Type B pancreatic cell (in vitro differentiated cells): ENCODE measurements around the gene PHC1. TPM values are rescaled to one million over a fixed set of nuclear protein-coding genes. Genes with fewer than 3 reads are reported as not detected.

ENCODE experiments used
- DNase-seq: peaks from one replicate; pipeline ENCODE4 v3.0.0; 2021; ENCODE audit warnings: mixed read lengths; ENCODE audit not compliant: unreplicated experiment; ENCODE audit errors: extremely low spot score
- H3K27ac Mint-ChIP-seq: 2 replicates; pipeline ENCODE4 v1.8.0; 2021; ENCODE audit warnings: mild to moderate bottlenecking, mixed read lengths
- H3K27me3 Mint-ChIP-seq: 2 replicates; pipeline ENCODE4 v1.8.0; 2021; ENCODE audit warnings: mixed read lengths
- H3K36me3 Mint-ChIP-seq: 2 replicates; pipeline ENCODE4 v1.8.0; 2021; ENCODE audit warnings: mixed read lengths
- H3K4me1 Mint-ChIP-seq: one replicate; pipeline ENCODE4 v1.8.0; 2021; ENCODE audit warnings: mixed read lengths; ENCODE audit not compliant: unreplicated experiment
- H3K4me3 Mint-ChIP-seq: 2 replicates; pipeline ENCODE4 v1.8.0; 2021; ENCODE audit warnings: mild to moderate bottlenecking, mixed read lengths
- H3K9me3 Mint-ChIP-seq: 2 replicates; pipeline ENCODE4 v1.8.0; 2021; ENCODE audit warnings: mixed read lengths
- total RNA-seq: library from RNA; stranded (reverse); gene quantifications from 2 replicates; pipeline ENCODE4 v1.2.1, GENCODE V29; 2021; ENCODE audit warnings: low replicate concordance
- TF ChIP-seq, protein P1 (sequence below): fragments of 200-600 bp; sonication (generic); conservative IDR thresholded peaks from 2 replicates; pipeline ENCODE4 v1.5.0; 2021; ENCODE audit warnings: antibody characterized with exemption, mild to moderate bottlenecking

The PHC1 gene
- total RNA-seq, 1 donor from 2014 or later, result 107 TPM

DNA sequence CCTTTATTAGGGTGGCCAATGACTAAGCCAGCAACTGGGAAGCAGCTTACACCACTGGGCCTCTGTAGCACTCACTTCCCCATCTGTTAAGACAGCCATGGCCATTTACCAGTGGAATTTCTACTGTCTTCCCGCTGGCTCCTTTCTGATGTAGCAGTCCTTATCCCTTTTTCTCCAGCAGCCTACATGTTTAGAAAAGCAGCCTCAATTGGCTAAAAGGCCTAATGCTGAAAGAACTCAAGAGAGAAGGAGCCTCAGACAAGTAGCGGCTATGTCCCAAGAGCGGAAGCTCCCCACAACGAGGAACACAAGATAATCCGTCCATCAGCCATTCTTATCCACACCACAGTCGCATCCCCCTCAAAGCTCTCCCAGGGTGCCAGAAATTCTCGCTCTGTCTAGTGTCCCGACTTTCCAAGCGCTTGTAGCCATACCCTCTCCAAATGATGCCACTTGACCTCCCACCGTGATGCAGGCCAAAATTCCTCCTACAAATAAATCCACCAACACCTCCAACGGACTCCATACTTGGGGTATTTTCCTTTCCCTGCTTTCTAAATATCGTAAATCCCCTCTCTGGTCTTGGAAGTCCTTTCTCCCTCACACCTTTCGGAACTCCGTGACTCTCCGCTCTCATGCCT lies 34.5 kb downstream of the PHC1 start:
- TF ChIP-seq, protein P1, sequence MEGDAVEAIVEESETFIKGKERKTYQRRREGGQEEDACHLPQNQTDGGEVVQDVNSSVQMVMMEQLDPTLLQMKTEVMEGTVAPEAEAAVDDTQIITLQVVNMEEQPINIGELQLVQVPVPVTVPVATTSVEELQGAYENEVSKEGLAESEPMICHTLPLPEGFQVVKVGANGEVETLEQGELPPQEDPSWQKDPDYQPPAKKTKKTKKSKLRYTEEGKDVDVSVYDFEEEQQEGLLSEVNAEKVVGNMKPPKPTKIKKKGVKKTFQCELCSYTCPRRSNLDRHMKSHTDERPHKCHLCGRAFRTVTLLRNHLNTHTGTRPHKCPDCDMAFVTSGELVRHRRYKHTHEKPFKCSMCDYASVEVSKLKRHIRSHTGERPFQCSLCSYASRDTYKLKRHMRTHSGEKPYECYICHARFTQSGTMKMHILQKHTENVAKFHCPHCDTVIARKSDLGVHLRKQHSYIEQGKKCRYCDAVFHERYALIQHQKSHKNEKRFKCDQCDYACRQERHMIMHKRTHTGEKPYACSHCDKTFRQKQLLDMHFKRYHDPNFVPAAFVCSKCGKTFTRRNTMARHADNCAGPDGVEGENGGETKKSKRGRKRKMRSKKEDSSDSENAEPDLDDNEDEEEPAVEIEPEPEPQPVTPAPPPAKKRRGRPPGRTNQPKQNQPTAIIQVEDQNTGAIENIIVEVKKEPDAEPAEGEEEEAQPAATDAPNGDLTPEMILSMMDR, result no peak
- H3K27me3 Mint-ChIP-seq, result no peaks in the 10 kb centered on the region
- no peaks in the 10 kb centered on the region for H3K9me3 Mint-ChIP-seq
- H3K27ac Mint-ChIP-seq, result peak overlapping the region; percentile 98
- DNase-seq, result no peak
- peak overlapping the region; percentile 95 for H3K4me3 Mint-ChIP-seq
- peaks cover 31% of the 10 kb centered on the region for H3K36me3 Mint-ChIP-seq
- H3K4me1 Mint-ChIP-seq, result peaks cover 4% of the 10 kb centered on the region

DNA sequence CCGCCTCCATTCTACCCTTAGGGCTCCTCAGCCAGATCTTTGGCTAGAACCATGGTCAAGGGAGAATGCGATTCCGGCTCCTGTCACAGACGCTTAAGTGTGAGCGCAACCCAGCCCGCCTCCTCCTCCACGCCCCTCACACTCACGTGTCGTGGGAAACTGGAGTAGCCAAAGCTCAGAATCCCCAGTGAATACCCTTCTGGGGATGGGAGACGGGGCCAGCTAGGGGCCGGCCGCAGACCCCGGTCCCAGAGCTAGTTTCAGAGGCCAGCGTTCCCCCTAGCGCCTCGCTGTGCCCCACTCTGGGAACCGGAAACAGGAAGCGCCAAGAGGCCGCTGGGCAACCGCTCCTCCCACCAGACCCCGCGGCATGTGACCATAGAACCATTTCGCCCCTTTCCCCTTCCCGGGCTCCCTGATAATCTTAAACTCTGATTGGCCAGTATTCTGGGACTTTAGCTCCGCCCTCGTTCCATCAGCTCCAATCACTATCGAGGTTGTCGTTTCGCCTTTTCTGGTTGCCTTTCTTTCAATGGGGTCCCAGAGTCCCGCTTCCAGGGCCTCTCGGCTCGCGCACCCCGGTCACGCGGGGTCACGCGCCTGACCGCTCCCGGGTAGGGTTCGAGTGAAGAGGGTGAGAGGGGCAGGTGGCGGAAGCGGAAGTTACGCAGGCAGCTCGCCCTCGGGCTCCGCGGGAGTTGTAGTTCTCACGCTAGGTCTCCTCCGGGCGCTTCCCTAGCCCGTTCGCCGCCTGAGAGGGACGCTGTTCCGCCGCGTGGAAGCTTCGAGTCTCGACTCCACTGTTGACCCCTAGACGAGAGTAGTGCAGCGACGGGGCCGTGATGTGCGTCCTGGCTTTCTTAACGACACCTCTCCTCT lies 35.3 kb downstream of the PHC1 start, which contains the start of gene M6PR:
Gene M6PR (minus strand): TSS at position 304 of the 879 bp plus-strand sequence. CDS start 3,241 bp downstream, outside the sequence.
- Mint-ChIP-seq H3K27me3 (no peaks in the 10 kb centered on the region), H3K4me1 (peaks cover 4% of the 10 kb centered on the region), H3K36me3 (peaks cover 36% of the 10 kb centered on the region), H3K9me3 (no peaks in the 10 kb centered on the region), H3K4me3 (peak within 1 kb of the TSS; percentile 95), H3K27ac (peak within 1 kb of the TSS; percentile 98)
- DNase-seq, result peak; percentile 94
- TF ChIP-seq, protein P1, result peak; percentile 54

DNA sequence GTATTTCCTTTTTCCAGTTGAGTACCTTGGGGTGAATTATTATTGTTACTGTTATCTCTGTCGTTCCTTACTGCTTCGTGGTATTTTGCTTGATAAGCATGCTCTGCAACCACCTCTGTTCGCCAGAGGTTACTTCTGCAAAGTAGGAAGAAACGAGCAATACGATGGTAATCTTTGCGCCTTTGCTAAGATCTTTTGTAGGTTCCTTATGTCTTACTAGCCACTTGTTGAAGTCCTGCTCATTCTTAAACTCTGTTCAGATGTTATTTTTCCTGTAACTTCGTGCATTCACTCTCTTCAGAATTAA lies 35.9 kb downstream of the PHC1 start:
- TF ChIP-seq, protein P1, result no peak
- no peaks in the 10 kb centered on the region for H3K9me3 Mint-ChIP-seq
- H3K4me3 Mint-ChIP-seq, result peak overlapping the region; percentile 95
- peaks cover 33% of the 10 kb centered on the region for H3K36me3 Mint-ChIP-seq
- no peaks in the 10 kb centered on the region for H3K27me3 Mint-ChIP-seq
- DNase-seq, result no peak
- peak overlapping the region; percentile 98 for H3K27ac Mint-ChIP-seq
- peaks cover 4% of the 10 kb centered on the region for H3K4me1 Mint-ChIP-seq

DNA sequence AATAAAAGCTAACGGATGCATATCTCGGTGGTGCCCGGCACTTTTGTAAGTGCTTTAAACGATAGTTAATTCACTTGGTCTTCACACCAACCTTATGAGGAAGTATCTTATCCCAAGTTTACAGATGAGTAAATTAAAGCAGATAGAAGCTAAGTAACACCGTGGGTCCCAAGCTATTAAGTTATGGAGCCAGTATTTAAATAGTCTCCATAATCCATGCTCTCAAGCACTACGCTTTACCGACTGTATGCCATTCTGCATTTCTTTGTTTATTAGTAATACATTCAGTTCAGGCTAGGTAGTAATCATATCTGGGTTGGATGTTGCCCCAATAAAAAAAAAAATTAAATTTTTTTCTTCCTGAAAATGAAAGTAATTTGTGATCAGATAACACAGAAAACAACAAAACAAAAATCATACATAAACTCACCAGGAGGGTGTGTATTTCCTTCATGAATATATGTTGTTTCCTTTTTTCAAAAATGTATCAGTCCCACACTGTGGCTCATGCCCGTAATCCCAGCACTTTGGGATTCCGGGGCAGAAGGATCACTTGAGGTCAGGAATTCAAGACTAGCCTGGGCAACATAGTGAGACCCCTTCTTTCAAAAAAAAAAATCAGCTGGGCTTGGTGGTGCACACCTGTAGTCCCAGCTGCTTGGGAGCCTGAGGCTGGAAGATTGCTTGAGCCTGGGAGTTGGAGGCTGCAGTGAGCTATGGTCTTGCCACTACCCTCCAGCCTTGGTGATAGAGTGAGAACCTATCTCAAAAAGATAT lies 36.6 kb downstream of the PHC1 start:
- peaks cover 4% of the 10 kb centered on the region for H3K4me1 Mint-ChIP-seq
- no peak for DNase-seq

DNA sequence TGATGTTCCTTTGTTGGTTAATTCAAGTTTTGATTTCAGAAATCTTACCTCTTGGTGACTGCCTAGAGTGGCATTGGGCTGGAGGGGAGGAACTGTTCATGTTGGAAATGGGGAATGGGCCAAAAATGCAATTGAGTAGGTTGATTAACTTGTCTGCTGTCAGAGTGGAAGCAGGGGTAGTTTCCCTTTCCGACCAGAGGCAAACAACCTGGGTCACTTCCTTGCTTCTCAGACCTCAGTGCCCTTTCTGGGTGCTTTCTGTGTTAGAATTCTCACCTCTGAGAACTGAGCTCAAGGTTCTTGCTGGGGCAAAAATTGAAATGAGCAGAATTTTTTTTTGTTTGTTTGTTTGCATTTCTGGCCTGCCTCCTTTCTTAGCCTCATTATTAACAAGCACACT lies 37.4 kb downstream of the PHC1 start:
- H3K27ac Mint-ChIP-seq, result no peak overlapping the region
- no peak for DNase-seq
- peaks cover 26% of the 10 kb centered on the region for H3K36me3 Mint-ChIP-seq
- no peaks in the 10 kb centered on the region for H3K9me3 Mint-ChIP-seq
- no peaks in the 10 kb centered on the region for H3K27me3 Mint-ChIP-seq
- peaks cover 4% of the 10 kb centered on the region for H3K4me1 Mint-ChIP-seq
- TF ChIP-seq, protein P1, result no peak
- peak overlapping the region; percentile 46 for H3K4me3 Mint-ChIP-seq

More for the DNA sequence above, 36.6 kb downstream of the PHC1 start:
- H3K4me3 Mint-ChIP-seq, result peak overlapping the region; percentile 95
- H3K27ac Mint-ChIP-seq, result peak overlapping the region; percentile 98
- H3K9me3 Mint-ChIP-seq, result no peaks in the 10 kb centered on the region
- H3K27me3 Mint-ChIP-seq, result no peaks in the 10 kb centered on the region
- TF ChIP-seq, protein P1, result peak; percentile 30
- H3K36me3 Mint-ChIP-seq, result peaks cover 31% of the 10 kb centered on the region
